K562 (cell line): ENCODE results near the gene UBE2N. TPM values are rescaled to one million over a fixed set of nuclear protein-coding genes. Genes with fewer than 3 reads are reported as not detected.

Experiments used
- CBFB ChIP-seq: sonication (generic); formaldehyde crosslinking; IDR thresholded peaks from 2 replicates; pipeline ENCODE4 v1.4.0; 2020; ENCODE audit warnings: mild to moderate bottlenecking, missing genetic modification reagents
- CEBPG ChIP-seq, 3 experiments: fragments of 200-800 bp in 1 of 3; sonication (Bioruptor generic) in 1 of 3; sonication (generic) in 1 of 3; formaldehyde crosslinking in 1 of 3; IDR thresholded peaks in 2 of 3; conservative IDR thresholded peaks in 1 of 3; 2 replicates each; pipeline versions ENCODE4 v1.6.1 to v1.8.0; 2016 to 2022; ENCODE audit warnings: missing compliant biosample characterization in 2 of 3, missing genetic modification characterization in 2 of 3, mild to moderate bottlenecking in 1 of 3, missing genetic modification reagents in 1 of 3
- CTBP1 ChIP-seq: fragments of 450-650 bp; IDR thresholded peaks from 2 replicates; pipeline ENCODE4 v1.6.1; 2016; ENCODE audit warnings: borderline replicate concordance
- IRF9 ChIP-seq: fragments of 450-650 bp; IDR thresholded peaks from 2 replicates; pipeline ENCODE4 v1.6.1; 2016; ENCODE audit warnings: missing biosample characterization, missing genetic modification characterization
- PREB ChIP-seq: sonication (generic); formaldehyde crosslinking; IDR thresholded peaks from 2 replicates; pipeline ENCODE4 v1.8.1; 2023; ENCODE audit warnings: mild to moderate bottlenecking, missing genetic modification reagents
- REST ChIP-seq, 2 experiments: fragments of 450-650 bp; formaldehyde crosslinking in 1 of 2; IDR thresholded peaks; 2 replicates each; pipeline versions ENCODE4 v1.4.0 to v1.6.1; 2014 to 2020; ENCODE audit warnings: mild to moderate bottlenecking in 2 of 2, borderline replicate concordance in 1 of 2, low read depth in 1 of 2
- TRIM28 ChIP-seq: fragments of 450-650 bp; IDR thresholded peaks from 2 replicates; pipeline ENCODE4 v1.6.1; 2017
- ZC3H11A ChIP-seq: IDR thresholded peaks from 2 replicates; pipeline ENCODE4 v1.6.1; 2012; ENCODE audit warnings: low read depth, low read length, improper control_type of control experiment
- ZFP91 ChIP-seq: sonication (generic); formaldehyde crosslinking; IDR thresholded peaks from 2 replicates; pipeline ENCODE4 v1.8.0; 2022; ENCODE audit warnings: mild to moderate bottlenecking, missing genetic modification reagents
- ZNF263 ChIP-seq: sonication (generic); formaldehyde crosslinking; IDR thresholded peaks from 2 replicates; pipeline ENCODE4 v1.8.0; 2022; ENCODE audit warnings: mild to moderate bottlenecking, missing genetic modification reagents, borderline replicate concordance
- polyA plus RNA-seq, 8 experiments: library from polyadenylated mRNA; depleted of rRNA in 4 of 8; stranded (reverse) in 5 of 8; unstranded in 3 of 8; fragments of >200 nt; fragmentation: Nextera tagmentation in 2 of 8; fragmentation: Illumina TruSeq in 1 of 8; extraction: Ambion mirVana in 2 of 8; extraction: Trizol in 1 of 8; gene quantifications; 2 replicates each; pipeline versions ENCODE4 v1.2.1 to v1.2.3, GENCODE V29; 2011 to 2014; ENCODE audit warnings: inconsistent platforms in 1 of 8, missing spikeins in 1 of 8
- total RNA-seq, 7 experiments: library from RNA; depleted of rRNA in 6 of 7; stranded (reverse); fragments of >200 nt in 6 of 7; fragmentation: Illumina TruSeq in 2 of 7; extraction: Trizol in 2 of 7; gene quantifications; 2 replicates each; pipeline versions ENCODE4 v1.2.1 to v1.2.3, GENCODE V29; 2011 to 2021; ENCODE audit warnings: low replicate concordance in 1 of 7
- TF ChIP-seq, protein P1 (sequence below): fragments of 250-450 bp; sonication (Bioruptor Pico); IDR thresholded peaks from 2 replicates; pipeline ENCODE4 v1.8.0; 2022; ENCODE audit warnings: moderate library complexity, mild to moderate bottlenecking, inconsistent platforms

UBE2N gene
- total and polyA plus RNA-seq, 9 of the 15 experiments (the other 6 are each of a cell fraction or from before 2014, with no cell fraction given) = 189 to 826 (median 260) TPM

DNA sequence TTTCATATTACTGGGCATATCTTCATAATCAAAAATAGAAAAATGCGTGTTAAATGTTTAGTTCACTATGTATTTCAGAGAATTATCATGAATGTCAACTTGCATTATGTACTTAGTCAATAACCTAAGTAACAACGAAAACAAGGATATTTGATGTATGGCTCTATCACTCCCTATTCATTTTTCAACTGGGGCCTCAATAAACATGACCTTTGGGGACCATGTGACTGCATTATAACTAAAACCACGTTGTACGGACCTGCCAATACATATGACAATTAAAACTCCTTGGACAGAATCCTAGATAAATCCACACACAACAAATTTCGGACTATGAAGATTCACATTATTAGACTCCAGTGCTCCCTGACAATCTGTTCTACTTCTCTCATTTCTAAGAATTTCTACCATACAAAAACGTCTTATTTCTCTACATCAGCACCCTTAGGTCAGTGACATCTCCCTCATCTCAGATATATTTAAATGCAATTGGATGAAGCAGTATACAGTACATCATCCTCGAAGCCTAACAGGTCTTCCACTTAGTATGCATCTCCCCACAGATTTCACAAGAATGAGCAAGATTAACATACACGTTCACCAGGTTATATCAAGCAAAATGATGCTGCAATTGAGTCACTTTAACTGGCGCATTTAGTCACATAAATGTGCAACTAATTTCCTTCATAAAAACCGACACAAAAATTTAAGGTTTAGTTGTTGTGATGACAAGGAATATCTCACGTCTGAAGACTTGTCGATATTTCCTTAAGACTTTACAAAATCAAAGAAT, 1.5 kb downstream of the UBE2N start (continued):
- TF ChIP-seq CEBPG (CRISPR knock-in tag; IDR thresholded peaks at IDR 0.05) = no peak
- TF ChIP-seq CEBPG (tag; conservative IDR thresholded peaks at IDR 0.05 in 1 of 2, IDR thresholded peaks at IDR 0.05 in 1 of 2) = 0 out of 4 replicates have a peak, but pooled peaks of 1 of the 2 experiments have one; percentile 38
- no peak for TF ChIP-seq CTBP1
- TF ChIP-seq, protein P1, sequence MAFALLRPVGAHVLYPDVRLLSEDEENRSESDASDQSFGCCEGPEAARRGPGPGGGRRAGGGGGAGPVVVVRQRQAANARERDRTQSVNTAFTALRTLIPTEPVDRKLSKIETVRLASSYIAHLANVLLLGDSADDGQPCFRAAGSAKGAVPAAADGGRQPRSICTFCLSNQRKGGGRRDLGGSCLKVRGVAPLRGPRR (CRISPR knock-in tag) = no peak
- TF ChIP-seq IRF9 (tag) = no peak
- no peak for TF ChIP-seq ZC3H11A
- no peak for TF ChIP-seq ZNF263 (CRISPR knock-in tag)
- no peak for TF ChIP-seq PREB (CRISPR knock-in tag)
- TF ChIP-seq ZFP91 (CRISPR knock-in tag) = no peak
- no peak for TF ChIP-seq TRIM28
- TF ChIP-seq CBFB (CRISPR knock-in tag) = no peak
- TF ChIP-seq REST (IDR thresholded peaks at IDR 0.05; ENCODE audit: borderline replicate concordance) = 0 out of 2 replicates have a peak, but pooled peaks have one; percentile 9
- TF ChIP-seq REST (CRISPR knock-in tag; IDR thresholded peaks at IDR 0.05; ENCODE audit: low read depth) = no peak
